T-helper 17 cell (primary cell): ENCODE results near the gene FTL. TPM values are rescaled to one million over a fixed set of nuclear protein-coding genes. Genes with fewer than 3 reads are reported as not detected.
A peak's percentile ranks its signal among the peaks of the same experiment; 100 is the strongest.

ENCODE experiments used
- ATAC-seq: fragments of 150-1000 bp; cut with Tn5 transposase; 2 replicates; pipeline ENCODE4 v1.10.0; 2021; ENCODE audit warnings: mild to moderate bottlenecking, moderate library complexity
- DNase-seq, 3 donors: peaks; one replicate each; pipeline versions ENCODE4 v3.0.0 to v3.0.0-alpha.2; 2020 to 2021
- H3K9me3 ChIP-seq: one replicate; pipeline ENCODE4 v1.7.0; 2013; ENCODE audit warnings: low read length, mild to moderate bottlenecking; ENCODE audit not compliant: control insufficient read depth, poor library complexity, severe bottlenecking
- H3K27ac Mint-ChIP-seq: one replicate; pipeline ENCODE4 v1.8.0; 2022; ENCODE audit warnings: mild to moderate bottlenecking, moderate library complexity, mixed read lengths
- H3K27me3 Mint-ChIP-seq: one replicate; pipeline ENCODE4 v1.8.0; 2022; ENCODE audit warnings: mixed read lengths
- H3K36me3 Mint-ChIP-seq: one replicate; pipeline ENCODE4 v1.8.0; 2022; ENCODE audit warnings: low read depth, mixed read lengths
- H3K4me1 Mint-ChIP-seq: one replicate; pipeline ENCODE4 v1.8.0; 2022; ENCODE audit warnings: mild to moderate bottlenecking, mixed read lengths
- H3K4me3 Mint-ChIP-seq: one replicate; pipeline ENCODE4 v1.8.0; 2022; ENCODE audit warnings: mild to moderate bottlenecking, moderate library complexity, mixed read lengths
- total RNA-seq, 4 donors: library from RNA in 2 of 4; stranded (reverse) in 2 of 4; gene quantifications; one replicate each; pipeline ENCODE4 v1.2.3 and lab custom pipeline; 2022 to 2026

The FTL gene
- total RNA-seq, 2 donors from 2014 or later: 612 to 898 TPM

GRCh38 chr19:48953141-48953540 is 12.0 kb upstream of the FTL start:
- no peak for ATAC-seq
- Mint-ChIP-seq H3K27me3 (no peaks in the 10 kb centered on the region), H3K4me3 (no peak overlapping the region), H3K4me1 (peaks cover 17% of the 10 kb centered on the region), H3K36me3 (peaks cover 2% of the 10 kb centered on the region), H3K27ac (no peak overlapping the region)
- H3K9me3 ChIP-seq: no peaks in the 10 kb centered on the region
- no peak for DNase-seq

GRCh38 chr19:48953990-48954594 is 11.0 kb upstream of the FTL start:
- peak overlapping the region; percentile 57 for H3K27ac Mint-ChIP-seq
- H3K36me3 Mint-ChIP-seq: peaks cover 2% of the 10 kb centered on the region
- H3K9me3 ChIP-seq: no peaks in the 10 kb centered on the region
- peaks cover 19% of the 10 kb centered on the region for H3K4me1 Mint-ChIP-seq
- ATAC-seq (no peak), DNase-seq (no peak)
- H3K27me3 Mint-ChIP-seq: no peaks in the 10 kb centered on the region
- peak overlapping the region; percentile 93 for H3K4me3 Mint-ChIP-seq

- H3K4me1 Mint-ChIP-seq: peaks cover 19% of the 10 kb centered on the region
- no peaks in the 10 kb centered on the region for H3K27me3 Mint-ChIP-seq
- H3K36me3 Mint-ChIP-seq: peaks cover 2% of the 10 kb centered on the region
- peak within 1 kb of the TSS; percentile 93 for H3K4me3 Mint-ChIP-seq
- no peaks in the 10 kb centered on the region for H3K9me3 ChIP-seq
- peak within 1 kb of the TSS; percentile 76 for H3K27ac Mint-ChIP-seq
- DNase-seq: peak; percentile 70 to 82 (median 76)
- peak; percentile 95 for ATAC-seq
Measured at GRCh38 chr19:48954595-48955307, 10.4 kb upstream of the FTL start, which contains the start of gene BAX. Gene BAX, plus strand, starts transcription at chr19:48954875. Its CDS starts 54 bp downstream, at chr19:48954929.

DNA sequence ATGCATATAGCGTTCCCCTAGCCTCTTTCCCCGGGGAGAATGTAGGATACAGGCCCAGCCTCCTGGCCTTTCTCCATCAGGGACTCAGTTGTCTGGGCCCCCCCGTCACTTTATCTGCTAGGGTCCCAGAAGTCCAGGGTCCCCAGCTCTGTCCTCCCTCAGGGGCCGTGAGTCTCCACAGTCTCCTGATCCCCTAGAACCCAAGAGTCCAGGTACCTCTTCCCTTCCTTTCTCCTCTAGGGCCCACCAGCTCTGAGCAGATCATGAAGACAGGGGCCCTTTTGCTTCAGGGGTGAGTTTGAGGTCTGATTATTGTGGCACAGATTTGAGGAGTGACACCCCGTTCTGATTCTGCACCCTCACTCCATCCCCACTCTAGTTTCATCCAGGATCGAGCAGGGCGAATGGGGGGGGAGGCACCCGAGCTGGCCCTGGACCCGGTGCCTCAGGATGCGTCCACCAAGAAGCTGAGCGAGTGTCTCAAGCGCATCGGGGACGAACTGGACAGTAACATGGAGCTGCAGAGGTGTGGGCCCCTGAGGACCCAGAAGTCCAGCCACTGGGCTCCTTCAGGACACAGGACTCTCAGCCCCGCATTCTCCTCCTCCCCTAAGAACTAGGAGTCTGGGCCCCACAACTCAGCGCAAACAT is 9.7 kb upstream of the FTL start:
- Mint-ChIP-seq H3K27me3 (no peaks in the 10 kb centered on the region), H3K4me3 (peak overlapping the region; percentile 93)

GRCh38 chr19:48958006-48958405 is 7.1 kb upstream of the FTL start:
- no peaks in the 10 kb centered on the region for H3K9me3 ChIP-seq
- Mint-ChIP-seq H3K27me3 (no peaks in the 10 kb centered on the region), H3K36me3 (peaks cover 2% of the 10 kb centered on the region), H3K4me3 (no peak overlapping the region), H3K27ac (no peak overlapping the region), H3K4me1 (peaks cover 38% of the 10 kb centered on the region)
- no peak for DNase-seq
- no peak for ATAC-seq

More for the DNA sequence above, 9.7 kb upstream of the FTL start:
- DNase-seq: no peak
- Mint-ChIP-seq H3K36me3 (peaks cover 2% of the 10 kb centered on the region), H3K27ac (peak overlapping the region; percentile 76), H3K4me1 (peaks cover 19% of the 10 kb centered on the region)
- no peaks in the 10 kb centered on the region for H3K9me3 ChIP-seq
- no peak for ATAC-seq

DNA sequence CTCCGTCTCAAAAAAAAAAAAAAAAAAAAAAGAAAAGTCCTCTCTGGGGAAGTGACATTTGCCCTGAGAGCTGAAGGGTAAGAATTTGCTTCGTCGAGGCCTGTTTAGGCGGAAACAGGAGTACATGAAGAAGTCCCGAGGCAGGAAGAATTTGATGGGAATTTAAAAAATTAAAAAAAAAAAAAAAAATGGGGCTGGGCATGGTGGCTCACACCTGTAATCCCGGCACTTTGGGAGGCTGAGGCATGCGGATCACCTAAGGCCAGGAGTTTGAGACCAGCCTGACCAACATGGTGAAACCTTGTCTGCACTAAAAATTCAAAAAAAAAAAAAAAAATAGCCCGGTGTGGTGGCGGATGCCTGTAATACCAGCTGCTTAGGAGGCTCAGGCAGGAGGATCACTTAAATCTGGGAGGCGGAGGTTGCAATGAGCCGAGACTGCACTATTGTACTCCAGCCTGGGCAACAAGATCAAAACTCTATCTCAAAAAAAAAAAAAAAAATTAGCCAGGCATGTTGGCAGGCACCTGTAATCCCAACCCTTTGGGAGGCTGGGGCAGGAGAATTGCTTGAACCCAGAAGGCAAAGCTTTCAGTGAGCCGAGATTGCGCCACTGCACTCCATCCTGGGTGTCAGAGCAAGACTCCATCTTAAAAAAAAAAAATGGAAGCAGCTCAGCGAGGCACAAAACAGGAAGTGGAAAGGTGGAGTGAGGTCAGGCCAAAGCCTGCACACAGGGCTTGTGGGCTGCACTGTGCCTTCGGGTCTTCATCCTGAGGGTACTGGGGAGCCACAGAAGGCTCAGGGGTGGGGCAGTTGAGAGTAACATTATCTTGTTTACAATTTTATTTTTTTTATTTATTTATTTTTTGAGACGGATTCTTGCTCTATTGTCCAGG is 5.5 kb upstream of the FTL start:
- DNase-seq: no peak
- no peak for ATAC-seq
- Mint-ChIP-seq H3K27me3 (no peaks in the 10 kb centered on the region), H3K4me1 (peaks cover 49% of the 10 kb centered on the region), H3K4me3 (no peak overlapping the region), H3K36me3 (peaks cover 2% of the 10 kb centered on the region), H3K27ac (peak overlapping the region; percentile 47)
- H3K9me3 ChIP-seq: no peaks in the 10 kb centered on the region

DNA sequence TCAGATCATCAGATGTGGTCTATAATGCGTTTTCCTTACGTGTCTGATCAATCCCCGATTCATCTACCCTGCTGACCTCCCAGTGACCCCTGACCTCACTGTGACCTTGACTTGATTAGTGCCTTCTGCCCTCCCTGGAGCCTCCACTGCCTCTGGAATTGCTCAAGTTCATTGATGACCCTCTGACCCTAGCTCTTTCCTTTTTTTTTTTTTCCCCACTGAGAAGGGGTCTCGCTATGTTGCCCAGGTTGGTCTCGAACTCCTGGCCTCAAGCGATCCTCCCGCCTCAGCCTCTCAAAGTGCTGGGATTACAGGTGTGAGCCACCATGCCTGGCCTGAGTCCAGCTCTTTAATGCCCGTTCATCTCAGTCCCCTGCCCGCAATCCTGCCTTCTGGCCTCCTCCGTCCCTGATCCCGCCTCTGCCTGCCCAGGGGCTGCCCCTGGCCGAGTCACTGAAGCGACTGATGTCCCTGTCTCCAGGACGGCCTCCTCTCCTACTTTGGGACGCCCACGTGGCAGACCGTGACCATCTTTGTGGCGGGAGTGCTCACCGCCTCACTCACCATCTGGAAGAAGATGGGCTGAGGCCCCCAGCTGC is 4.0 kb upstream of the FTL start:
- no peak for DNase-seq
- peak overlapping the region; percentile 73 for H3K4me3 Mint-ChIP-seq
- ATAC-seq: no peak
- H3K36me3 Mint-ChIP-seq: peaks cover 2% of the 10 kb centered on the region
- H3K4me1 Mint-ChIP-seq: peaks cover 54% of the 10 kb centered on the region
- H3K9me3 ChIP-seq: no peaks in the 10 kb centered on the region
- H3K27ac Mint-ChIP-seq: peak overlapping the region; percentile 99
- H3K27me3 Mint-ChIP-seq: no peaks in the 10 kb centered on the region

GRCh38 chr19:48961673-48962028 is 3.5 kb upstream of the FTL start:
- Mint-ChIP-seq H3K4me3 (peak overlapping the region; percentile 63), H3K27ac (peak overlapping the region; percentile 99), H3K4me1 (peaks cover 55% of the 10 kb centered on the region), H3K27me3 (no peaks in the 10 kb centered on the region), H3K36me3 (peaks cover 2% of the 10 kb centered on the region)
- ATAC-seq: no peak
- no peaks in the 10 kb centered on the region for H3K9me3 ChIP-seq
- no peak for DNase-seq

- ATAC-seq (no peak), DNase-seq (no peak)
- peak overlapping the region; percentile 63 for H3K4me3 Mint-ChIP-seq
- peak overlapping the region; percentile 99 for H3K27ac Mint-ChIP-seq
- H3K9me3 ChIP-seq: no peaks in the 10 kb centered on the region
- no peaks in the 10 kb centered on the region for H3K27me3 Mint-ChIP-seq
- H3K4me1 Mint-ChIP-seq: peaks cover 51% of the 10 kb centered on the region
- no peaks in the 10 kb centered on the region for H3K36me3 Mint-ChIP-seq
Measured at GRCh38 chr19:48962029-48962848, 2.9 kb upstream of the FTL start.

DNA sequence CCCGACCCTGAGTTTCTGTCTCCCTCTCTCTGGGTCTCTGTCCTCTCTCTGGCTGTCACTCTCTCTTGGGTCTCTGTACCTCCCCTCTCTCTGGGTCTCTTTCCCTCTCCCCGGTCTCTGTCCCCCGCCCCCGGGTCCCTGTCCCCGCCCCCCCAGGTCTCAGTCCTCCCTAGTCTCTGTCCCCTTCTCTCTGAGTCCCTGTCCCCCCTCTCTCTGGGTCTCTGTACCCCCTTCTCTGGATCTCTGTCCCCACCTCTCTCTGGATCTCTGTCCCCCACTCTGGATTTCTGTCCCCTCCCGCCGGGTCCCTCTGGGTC is 2.3 kb upstream of the FTL start:
- H3K4me1 Mint-ChIP-seq: peaks cover 51% of the 10 kb centered on the region
- no peak for ATAC-seq
- no peak for DNase-seq
- H3K36me3 Mint-ChIP-seq: no peaks in the 10 kb centered on the region
- no peaks in the 10 kb centered on the region for H3K27me3 Mint-ChIP-seq
- H3K9me3 ChIP-seq: no peaks in the 10 kb centered on the region
- peak overlapping the region; percentile 63 for H3K4me3 Mint-ChIP-seq
- peak overlapping the region; percentile 99 for H3K27ac Mint-ChIP-seq

- DNase-seq (peak in 2 of 3 donors; percentile 39 to 41), ATAC-seq (no peak)
- no peaks in the 10 kb centered on the region for H3K9me3 ChIP-seq
- Mint-ChIP-seq H3K4me3 (peak overlapping the region; percentile 99), H3K27ac (peak overlapping the region; percentile 99), H3K4me1 (peaks cover 55% of the 10 kb centered on the region), H3K36me3 (peaks cover 2% of the 10 kb centered on the region), H3K27me3 (no peaks in the 10 kb centered on the region)
Measured at GRCh38 chr19:48963371-48964204, 1.5 kb upstream of the FTL start.
